OCI-LY1 (cell line): ENCODE measurements around the gene NIPAL3.

Experiments used
- H2AFZ ChIP-seq: fragments of 200-600 bp; sonication (generic), shearing (Covaris generic); 2 replicates; pipeline ENCODE4 v1.6.0; 2014; ENCODE audit warnings: antibody characterized with exemption, mild to moderate bottlenecking, low read length
- H3F3A ChIP-seq: fragments of 200-600 bp; sonication (generic), shearing (Covaris generic); 2 replicates; pipeline ENCODE4 v1.6.0; 2014; ENCODE audit warnings: mild to moderate bottlenecking, antibody characterized with exemption, low read length, moderate library complexity; ENCODE audit not compliant: insufficient read depth
- H3K27ac ChIP-seq: fragments of 200-600 bp; sonication (generic); 2 replicates; pipeline ENCODE4 v1.5.1; 2014; ENCODE audit warnings: low read length, mixed run types, mild to moderate bottlenecking, low read depth; ENCODE audit not compliant: poor library complexity, severe bottlenecking
- H3K27me3 ChIP-seq: fragments of 200-600 bp; sonication (generic); 2 replicates; pipeline ENCODE4 v1.6.0; 2014; ENCODE audit warnings: antibody characterized with exemption, mild to moderate bottlenecking, low read length, moderate library complexity; ENCODE audit not compliant: insufficient read depth
- H3K36me3 ChIP-seq: fragments of 200-600 bp; sonication (generic); 2 replicates; pipeline ENCODE4 v1.6.1; 2014; ENCODE audit warnings: mild to moderate bottlenecking, antibody characterized with exemption, low read length, moderate library complexity, mixed read lengths; ENCODE audit not compliant: insufficient read depth
- H3K4me1 ChIP-seq: fragments of 200-600 bp; sonication (generic); 2 replicates; pipeline ENCODE4 v1.5.1; 2014; ENCODE audit warnings: mild to moderate bottlenecking, low read length, moderate library complexity; ENCODE audit not compliant: insufficient read depth, severe bottlenecking
- H3K4me2 ChIP-seq: fragments of 200-600 bp; sonication (generic), shearing (Covaris generic); 2 replicates; pipeline ENCODE4 v1.6.1; 2014; ENCODE audit warnings: low read length
- H3K4me3 ChIP-seq: fragments of 200-600 bp; sonication (generic); 2 replicates; pipeline ENCODE4 v1.5.1; 2014; ENCODE audit warnings: low read length, low read depth, mild to moderate bottlenecking, mixed read lengths; ENCODE audit not compliant: poor library complexity, severe bottlenecking
- H3K79me2 ChIP-seq: fragments of 200-600 bp; shearing (Covaris generic); 2 replicates; pipeline ENCODE4 v1.6.1; 2016; ENCODE audit warnings: mixed run types, low read length, mixed read lengths; ENCODE audit not compliant: insufficient read depth
- H3K9ac ChIP-seq: fragments of 200-600 bp; sonication (generic), shearing (Covaris generic); 2 replicates; pipeline ENCODE4 v1.6.1; 2014; ENCODE audit warnings: mild to moderate bottlenecking, low read length, mixed read lengths
- H3K9me2 ChIP-seq: fragments of 200-600 bp; sonication (generic), shearing (Covaris generic); 2 replicates; pipeline ENCODE4 v1.6.1; 2014; ENCODE audit warnings: low read depth, mild to moderate bottlenecking, low read length, mixed read lengths
- H3K9me3 ChIP-seq: fragments of 200-600 bp; shearing (Covaris generic); 2 replicates; pipeline ENCODE4 v1.6.1; 2014; ENCODE audit warnings: low read length, mixed read lengths
- H4K20me1 ChIP-seq: fragments of 200-600 bp; sonication (generic), shearing (Covaris generic); 2 replicates; pipeline ENCODE4 v1.6.0; 2016; ENCODE audit warnings: mild to moderate bottlenecking, low read length; ENCODE audit not compliant: insufficient read depth
- EZH2 ChIP-seq: fragments of 200-600 bp; sonication (generic), shearing (Covaris generic); IDR thresholded peaks from 2 replicates; pipeline ENCODE4 v1.8.0; 2017; ENCODE audit warnings: borderline replicate concordance, mixed run types, mild to moderate bottlenecking, antibody characterized with exemption, low read length, moderate library complexity, mixed read lengths
- TF ChIP-seq, protein P1 (sequence below): fragments of 200-600 bp; sonication (generic), shearing (Covaris generic); IDR thresholded peaks from 2 replicates; pipeline ENCODE4 v1.5.1; 2017; ENCODE audit warnings: mild to moderate bottlenecking, antibody characterized with exemption, low read length, moderate library complexity, mixed read lengths

Gene NIPAL3

DNA sequence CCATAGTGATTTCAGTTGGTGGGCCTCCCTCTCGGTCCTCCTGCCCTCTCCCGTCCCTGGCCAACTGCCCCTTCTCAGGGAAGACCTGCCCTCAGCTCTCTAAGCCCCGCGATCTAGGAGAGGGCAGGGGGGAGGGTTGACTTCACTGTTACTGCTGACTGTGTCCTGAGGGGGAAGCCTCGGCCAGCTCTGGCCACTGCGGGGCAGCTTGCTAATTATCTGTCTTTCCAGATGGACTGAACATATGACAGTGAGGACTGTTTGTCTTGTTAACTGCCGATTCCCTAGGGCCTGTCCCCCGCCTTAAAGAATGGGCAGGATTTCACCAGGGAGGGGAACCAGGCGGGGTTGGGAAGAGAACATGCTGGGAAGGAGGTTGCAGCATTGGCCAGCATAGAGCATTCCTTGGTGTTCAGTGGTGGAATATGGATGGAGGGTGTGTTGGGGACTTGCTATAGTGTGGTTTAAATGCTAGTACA is 22.9 kb downstream of the NIPAL3 start:
- Histone ChIP-seq H3K9me2 (no peaks in the 10 kb centered on the region), H3F3A (no peaks in the 10 kb centered on the region)
- TF ChIP-seq EZH2, result no peak
- TF ChIP-seq, protein P1, sequence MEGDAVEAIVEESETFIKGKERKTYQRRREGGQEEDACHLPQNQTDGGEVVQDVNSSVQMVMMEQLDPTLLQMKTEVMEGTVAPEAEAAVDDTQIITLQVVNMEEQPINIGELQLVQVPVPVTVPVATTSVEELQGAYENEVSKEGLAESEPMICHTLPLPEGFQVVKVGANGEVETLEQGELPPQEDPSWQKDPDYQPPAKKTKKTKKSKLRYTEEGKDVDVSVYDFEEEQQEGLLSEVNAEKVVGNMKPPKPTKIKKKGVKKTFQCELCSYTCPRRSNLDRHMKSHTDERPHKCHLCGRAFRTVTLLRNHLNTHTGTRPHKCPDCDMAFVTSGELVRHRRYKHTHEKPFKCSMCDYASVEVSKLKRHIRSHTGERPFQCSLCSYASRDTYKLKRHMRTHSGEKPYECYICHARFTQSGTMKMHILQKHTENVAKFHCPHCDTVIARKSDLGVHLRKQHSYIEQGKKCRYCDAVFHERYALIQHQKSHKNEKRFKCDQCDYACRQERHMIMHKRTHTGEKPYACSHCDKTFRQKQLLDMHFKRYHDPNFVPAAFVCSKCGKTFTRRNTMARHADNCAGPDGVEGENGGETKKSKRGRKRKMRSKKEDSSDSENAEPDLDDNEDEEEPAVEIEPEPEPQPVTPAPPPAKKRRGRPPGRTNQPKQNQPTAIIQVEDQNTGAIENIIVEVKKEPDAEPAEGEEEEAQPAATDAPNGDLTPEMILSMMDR, result no peak

DNA sequence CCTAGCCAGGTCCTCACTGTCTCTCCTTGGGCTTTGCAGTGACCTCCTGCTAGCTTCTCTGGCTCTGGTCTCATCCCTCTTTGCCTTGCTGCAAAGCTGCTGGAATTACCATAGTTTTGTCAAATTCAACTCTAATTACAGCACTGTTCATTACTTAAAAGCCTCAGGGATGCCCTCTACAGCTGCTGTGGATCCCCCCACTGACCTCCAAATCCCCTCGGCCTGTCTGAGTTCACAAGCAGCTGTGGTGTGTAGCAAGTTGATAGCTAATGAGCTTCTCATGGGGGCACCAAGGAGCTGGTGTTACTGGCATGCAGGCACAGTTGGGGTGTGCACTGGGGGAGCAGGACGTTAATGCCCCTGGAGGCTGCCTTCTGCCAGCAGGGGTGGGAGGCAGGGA is 24.8 kb downstream of the NIPAL3 start:
- TF ChIP-seq, protein P1, result no peak
- TF ChIP-seq EZH2, result no peak
- Histone ChIP-seq H3K4me2 (no peak overlapping the region), H3K9me2 (no peaks in the 10 kb centered on the region), H3F3A (no peaks in the 10 kb centered on the region), H3K4me3 (no peak overlapping the region), H3K9ac (no peak overlapping the region), H4K20me1 (no peaks in the 10 kb centered on the region), H3K4me1 (peaks cover 5% of the 10 kb centered on the region), H2AFZ (no peak overlapping the region), H3K79me2 (no peaks in the 10 kb centered on the region), H3K27ac (no peak overlapping the region), H3K9me3 (no peaks in the 10 kb centered on the region), H3K27me3 (no peaks in the 10 kb centered on the region), H3K36me3 (peaks cover 33% of the 10 kb centered on the region)

More for the DNA sequence above, 22.9 kb downstream of the NIPAL3 start:
- Histone ChIP-seq H3K4me2 (no peak overlapping the region), H3K27ac (no peak overlapping the region), H3K4me3 (no peak overlapping the region), H3K36me3 (peaks cover 33% of the 10 kb centered on the region), H3K79me2 (no peaks in the 10 kb centered on the region), H4K20me1 (no peaks in the 10 kb centered on the region), H3K9ac (no peak overlapping the region), H3K27me3 (no peaks in the 10 kb centered on the region), H2AFZ (no peak overlapping the region), H3K9me3 (no peaks in the 10 kb centered on the region), H3K4me1 (peaks cover 6% of the 10 kb centered on the region)

GRCh38 chr1:24441480-24441879 is 25.9 kb downstream of the NIPAL3 start:
- Histone ChIP-seq H3K4me2 (no peak overlapping the region), H3K9me2 (no peaks in the 10 kb centered on the region), H3F3A (no peaks in the 10 kb centered on the region), H3K9ac (no peak overlapping the region), H3K4me3 (no peak overlapping the region), H3K79me2 (no peaks in the 10 kb centered on the region), H3K27ac (no peak overlapping the region), H4K20me1 (no peaks in the 10 kb centered on the region), H2AFZ (no peak overlapping the region), H3K9me3 (no peaks in the 10 kb centered on the region), H3K4me1 (no peaks in the 10 kb centered on the region), H3K36me3 (peaks cover 43% of the 10 kb centered on the region), H3K27me3 (no peaks in the 10 kb centered on the region)
- TF ChIP-seq, protein P1, result no peak
- no peak for TF ChIP-seq EZH2
